ENCODE results near the gene PLD6.

DNA sequence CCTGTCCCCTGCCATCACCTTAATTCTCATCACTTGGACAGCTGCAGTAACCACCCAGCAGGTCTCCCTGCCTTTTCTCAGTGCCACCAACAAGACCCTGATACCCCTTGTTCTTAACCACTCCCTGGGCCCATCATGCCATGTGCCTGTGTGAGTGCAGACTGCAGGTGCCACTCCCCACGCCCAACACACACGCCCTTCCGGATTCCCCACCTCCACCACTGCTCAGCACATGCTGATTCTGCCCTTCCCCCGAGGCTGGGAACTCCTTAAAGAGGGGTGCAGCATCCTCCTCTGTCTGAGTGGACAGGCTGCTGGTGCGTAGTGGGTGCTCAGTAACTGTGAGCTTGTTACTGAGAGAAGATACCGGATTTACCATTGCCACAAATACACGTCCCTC, 52.4 kb downstream of the PLD6 start:
- TF ChIP-seq EP300 (IDR thresholded peaks at IDR 0.05), result no peak
- TF ChIP-seq, protein P1, sequence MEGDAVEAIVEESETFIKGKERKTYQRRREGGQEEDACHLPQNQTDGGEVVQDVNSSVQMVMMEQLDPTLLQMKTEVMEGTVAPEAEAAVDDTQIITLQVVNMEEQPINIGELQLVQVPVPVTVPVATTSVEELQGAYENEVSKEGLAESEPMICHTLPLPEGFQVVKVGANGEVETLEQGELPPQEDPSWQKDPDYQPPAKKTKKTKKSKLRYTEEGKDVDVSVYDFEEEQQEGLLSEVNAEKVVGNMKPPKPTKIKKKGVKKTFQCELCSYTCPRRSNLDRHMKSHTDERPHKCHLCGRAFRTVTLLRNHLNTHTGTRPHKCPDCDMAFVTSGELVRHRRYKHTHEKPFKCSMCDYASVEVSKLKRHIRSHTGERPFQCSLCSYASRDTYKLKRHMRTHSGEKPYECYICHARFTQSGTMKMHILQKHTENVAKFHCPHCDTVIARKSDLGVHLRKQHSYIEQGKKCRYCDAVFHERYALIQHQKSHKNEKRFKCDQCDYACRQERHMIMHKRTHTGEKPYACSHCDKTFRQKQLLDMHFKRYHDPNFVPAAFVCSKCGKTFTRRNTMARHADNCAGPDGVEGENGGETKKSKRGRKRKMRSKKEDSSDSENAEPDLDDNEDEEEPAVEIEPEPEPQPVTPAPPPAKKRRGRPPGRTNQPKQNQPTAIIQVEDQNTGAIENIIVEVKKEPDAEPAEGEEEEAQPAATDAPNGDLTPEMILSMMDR (IDR thresholded peaks at IDR 0.05), result no peak

All from tibial nerve (tissue), 4 donors.